GM18499 (cell line): ENCODE results near the gene PPP1R9A.

ENCODE experiments used
- ATAC-seq: cut with Tn5 transposase; IDR thresholded peaks from one replicate; pipeline ENCODE4 v1.9.1; 2021; ENCODE audit warnings: moderate number of reproducible peaks; ENCODE audit not compliant: insufficient read depth, unreplicated experiment

The PPP1R9A gene

GRCh38 chr7:94907026-94907810, at the start of gene PPP1R9A:
Gene PPP1R9A, plus strand, starts transcription at chr7:94907594. Its CDS starts 2,520 bp downstream, at chr7:94910114.
- ATAC-seq: no peak

GRCh38 chr7:94871132-94871531, 36.3 kb upstream of the PPP1R9A start:
- no peak for ATAC-seq

- ATAC-seq: no peak
These were observed 34.2 kb upstream of the PPP1R9A start for GRCh38 chr7:94873239-94873638.

GRCh38 chr7:94874036-94874785, 33.2 kb upstream of the PPP1R9A start:
- ATAC-seq: no peak

DNA sequence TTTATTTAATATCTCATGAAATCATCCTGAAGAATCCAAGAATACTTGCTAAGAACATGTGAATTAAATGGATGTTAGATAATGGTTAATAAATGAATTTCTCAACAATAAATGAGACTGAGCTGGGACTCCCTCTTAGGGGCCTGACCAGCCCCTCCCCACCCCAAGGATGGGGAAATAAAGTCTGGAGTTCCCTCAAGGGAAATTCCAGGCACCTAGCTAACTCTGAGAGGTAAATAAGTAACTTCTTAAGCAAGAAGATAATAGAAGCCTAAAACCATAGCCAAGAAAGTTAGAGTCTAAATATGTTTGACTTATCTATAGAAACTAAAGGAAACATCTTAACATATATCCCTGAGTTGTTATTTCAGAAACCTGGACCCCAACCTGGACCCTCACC, 32.2 kb upstream of the PPP1R9A start:
- ATAC-seq: no peak

DNA sequence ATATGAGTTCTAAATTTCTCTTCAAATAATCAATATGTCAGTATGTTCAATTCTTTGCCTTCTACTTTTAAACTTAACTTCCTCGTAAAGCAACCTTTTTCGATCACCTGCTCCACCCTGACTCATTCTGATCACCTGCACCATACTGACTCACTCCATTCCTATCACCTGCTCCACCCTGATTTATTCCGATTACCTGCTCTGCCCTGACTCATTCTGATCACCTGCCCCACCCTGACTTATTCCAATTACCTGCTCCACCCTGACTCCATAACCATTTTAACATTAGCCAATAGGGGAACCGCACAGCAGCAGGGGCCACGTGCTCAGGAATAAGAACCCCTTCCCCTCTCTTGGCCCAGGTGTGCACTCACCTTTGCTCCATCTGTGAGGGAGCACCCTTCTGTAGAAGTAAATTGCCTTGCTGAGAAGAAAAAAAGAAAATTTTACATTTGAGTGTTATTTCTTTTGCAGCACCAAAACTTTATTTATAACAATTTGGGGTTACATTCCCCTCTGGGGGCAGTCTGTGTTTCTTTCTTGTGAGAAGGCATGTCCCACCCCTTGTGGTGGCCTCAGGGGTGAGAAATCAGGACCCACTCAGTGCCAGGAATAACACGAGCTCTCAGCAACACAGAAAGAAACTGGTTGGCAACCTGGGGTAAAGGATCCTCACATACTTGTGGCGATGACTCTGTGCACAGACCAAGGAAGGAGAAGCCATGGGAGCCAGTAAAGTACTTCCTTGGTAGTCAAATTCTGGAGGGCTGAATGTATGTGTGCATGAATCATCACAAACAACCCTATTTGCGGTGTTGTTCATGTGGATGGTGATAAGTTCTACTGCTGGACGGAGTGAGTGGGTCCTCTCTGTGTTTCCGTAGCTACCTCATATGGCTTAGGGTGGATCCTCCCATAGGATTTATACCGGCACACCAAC, 29.4 kb upstream of the PPP1R9A start:
- no peak for ATAC-seq

DNA sequence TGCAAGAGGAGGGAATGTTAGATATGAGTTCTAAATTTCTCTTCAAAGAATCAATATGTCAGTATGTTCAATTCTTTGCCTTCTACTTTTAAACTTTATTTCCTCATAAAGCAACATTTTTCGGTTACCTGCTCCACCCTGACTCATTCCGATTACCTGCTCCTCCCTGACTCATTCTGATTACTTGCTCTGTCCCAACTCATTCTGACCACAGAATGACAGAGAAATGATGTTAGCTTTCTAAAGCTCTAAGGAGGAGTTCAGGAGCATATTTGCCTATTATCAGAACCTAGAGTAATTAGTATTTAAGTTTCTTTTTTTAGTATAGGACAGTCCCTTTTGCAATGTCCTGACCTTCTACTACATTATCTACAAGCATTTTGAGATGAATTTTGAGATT, 24.5 kb upstream of the PPP1R9A start:
- no peak for ATAC-seq

- ATAC-seq: no peak
These were observed 23.8 kb upstream of the PPP1R9A start for GRCh38 chr7:94883616-94884015.

- ATAC-seq: no peak
These were observed 18.8 kb upstream of the PPP1R9A start for GRCh38 chr7:94888551-94888950.

DNA sequence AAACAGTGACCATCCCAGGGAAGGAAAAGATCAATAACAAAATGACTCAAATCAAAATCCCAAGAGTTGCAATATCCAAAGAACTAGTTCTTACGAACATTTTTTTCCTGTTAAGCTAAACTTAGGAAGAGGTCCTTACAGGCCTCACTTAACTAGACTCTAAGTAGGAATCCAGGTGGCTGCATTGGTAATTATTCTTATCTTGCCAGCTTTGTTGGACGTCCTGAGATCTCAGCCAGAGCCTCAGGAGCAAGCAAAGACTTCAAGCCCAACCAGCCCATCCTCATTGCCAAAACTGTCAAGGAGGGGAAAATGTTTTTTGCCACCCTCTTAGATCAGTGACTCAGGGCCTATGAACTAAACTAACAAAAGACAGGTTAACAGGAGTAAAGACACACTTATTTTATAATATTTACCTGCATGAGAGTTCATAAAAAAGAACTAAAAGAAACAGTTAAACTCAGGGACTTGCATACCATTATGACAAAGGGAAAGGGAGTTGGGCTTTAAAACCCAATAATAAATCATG, 18.3 kb upstream of the PPP1R9A start:
- no peak for ATAC-seq

DNA sequence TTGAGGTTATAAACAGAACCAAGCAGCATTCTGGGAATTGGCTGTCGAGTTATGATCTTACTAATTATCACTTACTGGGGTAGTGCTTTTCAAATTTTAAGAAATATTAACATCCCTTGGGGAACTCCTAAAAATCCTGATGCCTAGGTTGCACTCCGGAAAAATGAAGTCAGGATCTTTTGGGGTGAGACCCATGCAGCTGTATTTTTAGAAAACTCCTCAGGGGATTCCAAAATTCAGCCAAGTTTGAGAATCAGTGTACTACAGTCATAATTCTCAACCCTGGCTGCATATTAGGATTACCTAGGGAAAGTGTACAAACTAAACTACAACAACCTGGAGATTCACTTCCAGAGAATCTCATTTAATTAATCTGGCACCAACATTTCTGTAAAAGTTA, 17.2 kb upstream of the PPP1R9A start:
- no peak for ATAC-seq

- ATAC-seq: no peak
These were observed 13.7 kb upstream of the PPP1R9A start for GRCh38 chr7:94893661-94894060.

- ATAC-seq: no peak
These were observed 9.9 kb upstream of the PPP1R9A start for GRCh38 chr7:94897541-94897940.

- no peak for ATAC-seq
These were observed 9.1 kb upstream of the PPP1R9A start for GRCh38 chr7:94898340-94898739.

GRCh38 chr7:94901981-94902380, 5.4 kb upstream of the PPP1R9A start:
- ATAC-seq: no peak

GRCh38 chr7:94903971-94904370, 3.4 kb upstream of the PPP1R9A start:
- no peak for ATAC-seq

DNA sequence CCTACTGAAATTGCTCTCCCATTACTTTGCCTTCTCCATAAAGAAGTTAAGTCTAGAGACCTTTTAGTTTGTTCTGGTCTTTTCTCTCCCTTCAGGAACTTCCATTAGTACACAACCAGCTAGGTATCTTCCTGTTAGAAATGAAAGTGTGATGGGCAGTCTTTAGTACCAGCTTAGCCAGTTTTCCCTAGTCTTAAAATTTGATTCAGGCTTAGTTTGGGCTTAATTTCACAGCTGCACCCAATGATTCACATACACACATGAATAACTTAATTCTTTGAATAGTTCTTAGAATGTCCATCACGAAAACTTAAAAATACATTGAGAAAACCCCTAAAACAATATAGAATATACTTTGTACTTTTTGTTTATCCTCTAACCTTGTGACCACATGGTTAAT, 2.4 kb upstream of the PPP1R9A start:
- no peak for ATAC-seq

- ATAC-seq: no peak
These were observed 1.1 kb upstream of the PPP1R9A start for GRCh38 chr7:94906065-94906851.

- no peak for ATAC-seq
These were observed 473 bp downstream of the PPP1R9A start for GRCh38 chr7:94907811-94908322.
